ENCODE measurements around the gene ZBTB5. TPM values are rescaled to one million over a fixed set of nuclear protein-coding genes. Genes with fewer than 3 reads are reported as not detected.
"Not testable (repeated sequence)": the region's sequence is repeated elsewhere in the genome, so short reads cannot be mapped to it uniquely, and the experiment has no call there.

The ZBTB5 gene
- polyA plus RNA-seq, 4 donors = 29.5 to 32.0 (median 31.6) TPM

DNA sequence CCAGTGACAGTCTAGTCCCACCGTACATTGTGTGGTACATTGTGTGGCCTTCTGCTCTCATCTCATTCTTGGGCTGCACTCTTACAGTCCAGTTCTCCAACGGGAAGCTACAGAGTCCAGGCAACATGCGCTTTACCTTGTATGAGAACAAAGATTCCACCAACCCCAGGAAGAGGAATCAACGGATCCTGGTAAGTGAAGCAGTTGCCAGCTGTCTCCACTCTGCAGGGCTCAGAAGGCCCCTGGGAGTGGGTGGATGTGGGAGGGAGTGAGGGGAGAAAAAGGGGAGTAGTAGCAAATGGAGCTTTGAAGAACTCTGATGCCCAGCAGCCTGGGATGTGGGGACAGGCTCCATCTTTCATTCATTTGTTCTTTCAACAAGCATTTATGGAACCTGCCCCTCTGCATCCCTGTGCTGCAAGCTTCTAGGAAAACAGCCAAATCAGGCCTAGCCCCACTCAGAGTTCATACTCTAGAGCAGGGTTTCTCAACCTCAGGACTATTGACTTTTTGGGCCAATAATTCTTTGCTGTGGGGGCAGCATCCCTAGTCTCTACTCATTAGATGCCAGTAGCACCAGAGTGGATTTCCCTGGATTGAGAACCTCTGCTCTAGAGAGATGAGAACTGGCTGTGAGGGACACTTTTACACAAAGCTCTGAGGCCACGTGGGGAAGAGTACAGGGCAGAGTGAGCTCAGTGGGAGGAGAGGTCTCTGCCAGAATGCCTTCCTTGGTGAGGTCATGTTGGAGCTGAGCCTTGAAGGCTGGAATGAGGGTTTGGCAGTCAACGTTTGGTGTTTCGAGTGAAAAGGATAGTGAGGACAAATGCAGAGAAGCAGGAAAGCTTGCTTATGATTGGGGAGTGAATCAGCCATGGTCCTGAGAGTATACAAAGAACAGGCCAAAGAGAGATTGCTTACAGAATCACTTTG, 21.6 kb upstream of the ZBTB5 start:
- DNase-seq (ENCODE audit: low read depth in 4 of 4, low spot score in 2 of 4) = no peak

DNA sequence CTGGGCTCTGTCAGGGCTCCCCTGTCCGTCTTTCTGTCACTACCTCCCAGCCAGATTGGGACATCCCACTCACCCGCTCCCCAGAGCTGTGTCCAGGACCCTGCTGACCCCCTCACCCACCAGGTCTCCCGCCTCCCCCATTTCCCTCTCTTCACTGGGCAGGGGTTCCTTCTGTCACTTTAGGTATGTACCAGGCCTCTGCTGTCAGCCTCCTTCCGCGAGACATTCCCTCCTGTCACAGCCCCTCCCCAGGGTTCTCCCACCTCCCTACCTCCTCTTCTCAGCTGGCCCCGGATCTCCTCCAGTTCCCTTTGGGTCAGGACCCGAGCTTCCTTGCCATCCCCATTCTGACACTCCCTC, 21.0 kb upstream of the ZBTB5 start:
- DNase-seq (ENCODE audit: low read depth in 4 of 4, low spot score in 2 of 4) = no peak

DNA sequence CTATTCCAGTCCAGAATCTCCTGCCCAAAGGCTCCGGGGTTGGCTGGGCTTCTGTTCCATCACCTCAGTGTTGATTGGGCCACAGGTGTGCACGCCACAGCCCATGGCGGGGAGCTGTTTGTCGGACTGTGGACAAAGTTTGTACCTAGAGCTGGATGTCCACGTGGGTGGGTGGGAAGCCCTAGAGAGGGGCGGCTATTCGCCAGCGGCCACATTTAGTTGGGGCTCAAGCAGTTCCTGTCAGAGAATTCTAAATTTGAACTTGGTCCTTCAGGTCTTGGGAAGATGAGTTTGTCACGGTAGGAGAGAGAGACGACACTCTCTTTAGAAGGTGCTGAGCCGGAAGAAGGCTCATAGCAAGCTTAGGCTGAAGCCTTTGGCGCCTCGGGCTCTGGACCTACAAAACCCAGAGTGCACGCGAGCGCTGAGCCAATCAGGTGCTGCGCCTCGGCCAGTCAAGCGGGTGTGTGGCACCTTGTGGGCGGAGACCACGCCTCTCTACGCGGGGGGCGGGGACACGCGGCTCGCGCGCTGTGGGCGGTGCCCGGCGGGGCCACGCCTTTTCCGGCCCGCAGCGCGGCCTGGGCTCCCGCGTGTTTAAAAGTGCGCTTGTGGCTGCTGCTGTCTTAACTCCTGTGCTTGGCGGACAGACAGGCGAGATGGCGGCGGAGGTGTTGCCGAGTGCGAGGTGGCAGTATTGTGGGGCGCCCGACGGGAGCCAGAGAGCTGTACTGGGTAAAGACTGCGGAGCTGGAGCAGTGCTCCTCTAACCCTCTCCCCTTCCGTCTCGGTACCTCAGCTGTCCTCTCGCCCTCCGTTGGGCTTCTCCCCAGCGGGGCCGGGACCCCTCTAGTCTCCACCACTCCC, 20.4 kb upstream of the ZBTB5 start, which contains the start of gene POLR1E:
POLR1E (plus strand) TSS at position 560 of the 867 bp plus-strand sequence; CDS start at position 660, 100 bp downstream.
- peak in 2 of 4 donors; percentile 82 to 84 for DNase-seq (ENCODE audit: low read depth in 4 of 4, low spot score in 2 of 4)

DNA sequence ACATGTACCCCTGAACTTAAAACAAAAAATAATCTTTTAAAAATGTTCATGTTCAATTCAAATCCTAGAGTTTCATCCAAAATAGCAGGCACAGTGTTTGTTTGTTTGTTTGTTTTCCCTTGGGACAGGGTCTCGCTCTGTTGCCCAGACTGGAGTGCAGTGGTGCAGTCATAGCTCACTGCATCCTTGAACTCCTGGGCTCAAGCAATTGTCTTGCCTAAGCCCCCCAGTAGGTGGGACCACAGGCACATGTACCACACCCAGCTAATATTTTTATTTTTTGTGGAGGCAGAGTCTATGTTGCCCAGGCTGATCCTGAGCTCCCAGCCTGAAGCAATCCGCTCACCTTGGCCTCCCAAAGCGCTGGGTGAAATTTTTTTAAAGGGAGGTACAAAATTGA, 15.5 kb upstream of the ZBTB5 start:
- no peak for DNase-seq (ENCODE audit: low read depth in 4 of 4, low spot score in 2 of 4)

DNA sequence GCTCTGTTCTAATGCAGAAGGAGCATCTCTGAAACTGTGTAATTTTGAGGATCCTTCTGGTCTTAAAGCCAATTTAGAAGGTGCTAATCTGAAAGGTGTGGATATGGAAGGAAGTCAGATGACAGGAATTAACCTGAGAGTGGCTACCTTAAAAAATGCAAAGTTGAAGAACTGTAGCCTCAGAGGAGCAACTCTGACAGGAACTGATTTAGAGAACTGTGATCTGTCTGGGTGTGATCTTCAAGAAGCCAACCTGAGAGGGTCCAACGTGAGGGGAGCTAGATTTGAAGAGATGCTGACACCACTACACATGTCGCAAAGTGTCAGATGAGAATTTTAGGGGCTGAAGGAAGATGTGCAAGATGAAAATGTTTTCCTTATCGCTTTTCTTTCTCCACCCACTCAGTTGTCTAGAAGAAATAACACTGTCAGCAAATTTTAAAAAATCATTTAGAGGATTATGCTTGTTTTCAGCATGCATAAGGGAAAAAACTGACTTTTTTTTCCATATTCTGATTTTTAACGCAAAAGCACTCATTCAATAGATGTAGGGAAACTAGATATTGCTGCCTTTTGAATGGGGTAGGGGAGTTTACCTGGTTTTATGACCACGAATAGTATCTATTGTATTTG, 12.9 kb upstream of the ZBTB5 start:
- not testable (repeated sequence) for DNase-seq (ENCODE audit: low read depth in 4 of 4, low spot score in 2 of 4)

DNA sequence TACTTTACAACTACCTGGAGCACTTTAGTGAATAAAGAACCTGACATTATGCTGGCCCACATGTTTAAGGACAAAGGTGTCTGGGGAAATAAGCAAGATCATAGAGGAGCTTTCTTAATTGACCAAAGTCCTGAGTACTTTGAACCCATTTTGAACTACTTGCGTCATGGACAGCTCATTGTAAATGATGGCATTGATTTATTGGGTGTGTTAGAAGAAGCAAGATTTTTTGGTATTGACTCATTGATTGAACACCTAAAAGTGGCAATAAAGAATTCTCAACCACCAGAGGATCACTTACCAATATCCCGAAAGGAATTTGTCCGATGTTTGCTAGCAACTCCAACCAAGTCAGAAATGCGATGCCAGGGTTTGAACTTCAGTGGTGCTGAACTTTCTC, 12.2 kb upstream of the ZBTB5 start:
- DNase-seq (ENCODE audit: low read depth in 4 of 4, low spot score in 2 of 4) = not testable (repeated sequence)

DNA sequence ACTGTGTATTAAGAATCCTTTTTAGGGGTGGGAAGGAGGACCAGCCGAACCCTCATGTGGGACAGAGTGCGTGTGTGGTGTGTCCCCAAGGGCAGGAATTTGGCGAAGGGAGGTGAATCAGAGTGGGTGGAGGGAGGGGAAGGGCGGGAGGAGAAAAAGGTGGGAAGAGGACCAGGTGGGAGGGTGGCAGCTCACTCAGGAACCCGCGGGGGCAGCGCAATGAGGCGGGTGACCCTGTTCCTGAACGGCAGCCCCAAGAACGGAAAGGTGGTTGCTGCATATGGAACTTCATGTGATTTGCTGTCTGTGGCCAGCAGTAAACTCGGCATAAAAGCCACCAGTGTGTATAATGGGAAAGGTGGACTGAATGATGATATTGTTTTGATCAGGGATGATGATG, 11.7 kb upstream of the ZBTB5 start:
- DNase-seq (ENCODE audit: low read depth in 4 of 4, low spot score in 2 of 4) = no peak

DNA sequence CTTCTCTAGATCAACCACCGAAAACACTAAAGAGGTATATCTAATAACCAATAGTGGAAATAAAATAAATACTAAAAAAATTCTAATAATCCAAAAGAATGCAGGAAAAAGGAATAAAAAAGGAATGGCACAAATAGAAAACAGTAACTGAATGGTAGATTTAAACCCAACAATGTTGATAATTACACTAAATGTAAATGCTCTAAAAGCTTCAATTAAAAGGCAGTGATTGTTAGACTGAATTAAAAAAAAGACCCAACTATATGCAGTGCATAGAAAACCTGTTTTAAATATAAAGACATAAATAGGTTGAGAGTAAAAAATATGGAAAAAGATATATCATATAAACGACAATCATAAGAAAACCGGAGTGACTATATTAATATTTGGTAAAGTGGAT, 9.2 kb upstream of the ZBTB5 start:
- DNase-seq (ENCODE audit: low read depth in 4 of 4, low spot score in 2 of 4) = no peak

DNA sequence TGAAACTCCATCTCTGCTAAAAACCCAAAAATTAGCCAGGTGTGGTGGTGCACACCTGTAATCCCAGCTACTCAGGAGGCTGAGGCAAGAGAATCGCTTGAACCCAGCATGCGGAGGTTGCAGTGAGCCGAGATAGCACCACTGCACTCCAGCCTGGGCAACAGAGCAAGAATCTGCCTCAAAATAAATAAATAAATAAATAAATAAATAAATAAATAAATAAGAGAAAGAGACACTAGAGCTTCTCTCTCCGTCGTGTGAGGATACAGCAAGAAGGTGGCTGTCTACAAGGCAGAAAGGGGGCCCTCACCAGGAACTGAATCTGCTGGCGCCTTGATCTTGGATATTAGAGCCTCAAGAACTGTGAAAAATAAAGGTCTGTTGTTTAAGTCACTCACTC, 8.7 kb upstream of the ZBTB5 start:
- not testable (repeated sequence) for DNase-seq (ENCODE audit: low read depth in 4 of 4, low spot score in 2 of 4)

DNA sequence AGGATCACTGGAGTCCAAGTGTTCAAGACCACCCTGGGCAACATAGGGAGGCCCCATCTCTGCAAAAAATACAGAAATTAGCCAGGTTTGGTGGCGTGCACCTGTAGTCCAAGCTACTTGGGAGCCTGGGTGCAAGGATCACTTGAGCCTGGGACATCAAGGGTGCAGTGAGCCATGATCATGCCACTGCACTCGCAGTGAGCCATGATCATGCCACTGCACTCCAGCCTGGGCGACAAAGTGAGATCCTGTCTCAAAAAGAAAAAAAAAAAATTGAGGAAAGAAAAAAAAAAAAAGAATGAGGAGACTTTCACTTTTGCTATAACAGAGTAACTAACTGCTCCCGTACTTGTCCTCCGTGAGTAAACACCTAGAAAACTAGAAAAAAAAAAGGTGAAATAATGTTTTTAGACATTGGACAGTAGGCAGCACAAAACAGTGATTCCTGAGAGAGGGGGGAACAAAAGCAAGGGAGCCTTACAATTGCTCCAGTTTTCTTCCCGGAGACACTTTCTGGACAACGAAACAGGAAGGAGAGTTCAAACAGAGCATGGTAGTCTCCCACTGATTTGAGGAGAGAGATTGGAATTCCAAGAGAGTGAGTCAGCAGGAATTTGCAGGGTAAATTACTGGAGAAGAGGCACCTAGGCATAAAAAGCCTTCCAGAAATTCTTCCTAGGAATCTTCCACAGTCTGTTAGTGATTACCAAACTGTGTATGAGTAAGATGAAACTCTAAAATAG, 6.9 kb upstream of the ZBTB5 start:
- peak in 2 of 4 donors; percentile 53 to 59 for DNase-seq (ENCODE audit: low read depth in 4 of 4, low spot score in 2 of 4)

DNA sequence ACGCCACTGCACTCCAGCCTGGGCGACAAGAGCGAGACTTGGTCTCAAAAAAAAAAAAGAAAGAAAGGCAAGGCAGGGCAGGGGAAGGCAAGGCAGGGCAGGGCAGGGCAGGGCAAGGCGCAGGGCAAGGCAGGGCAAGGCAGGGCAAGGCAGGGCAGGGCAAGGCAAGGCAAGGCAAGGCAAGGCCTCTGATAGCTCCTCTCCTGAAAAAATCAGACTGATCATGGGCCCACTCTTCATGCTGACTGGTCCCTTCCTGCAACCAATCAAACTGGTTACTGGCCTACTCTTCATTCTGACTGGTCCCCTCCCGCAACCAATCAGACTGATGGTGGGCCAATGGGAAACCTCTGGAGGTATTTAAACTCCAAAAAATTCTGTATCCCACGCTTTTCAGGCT, 3.4 kb upstream of the ZBTB5 start:
- no peak for DNase-seq (ENCODE audit: low read depth in 4 of 4, low spot score in 2 of 4)

DNA sequence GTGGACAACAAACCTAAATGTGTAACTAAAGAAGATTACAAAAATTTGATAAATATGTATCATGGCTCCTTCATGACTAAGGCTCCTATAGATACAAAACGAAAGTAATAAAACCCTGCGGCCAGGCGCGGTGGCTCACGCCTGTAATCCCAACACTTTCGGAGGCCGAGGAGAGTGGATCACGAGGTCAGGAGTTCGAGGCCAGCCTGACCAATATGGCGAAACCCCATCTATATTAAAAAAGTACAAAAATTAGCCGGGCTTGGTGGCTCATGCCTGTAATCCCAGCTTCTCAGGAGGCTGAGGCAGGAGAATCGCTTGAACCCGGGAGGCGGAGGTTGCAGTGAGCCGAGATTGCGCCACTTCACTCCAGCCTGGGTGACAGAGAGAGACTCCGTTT, 2.3 kb upstream of the ZBTB5 start:
- DNase-seq (ENCODE audit: low read depth in 4 of 4, low spot score in 2 of 4) = not testable (repeated sequence)

DNA sequence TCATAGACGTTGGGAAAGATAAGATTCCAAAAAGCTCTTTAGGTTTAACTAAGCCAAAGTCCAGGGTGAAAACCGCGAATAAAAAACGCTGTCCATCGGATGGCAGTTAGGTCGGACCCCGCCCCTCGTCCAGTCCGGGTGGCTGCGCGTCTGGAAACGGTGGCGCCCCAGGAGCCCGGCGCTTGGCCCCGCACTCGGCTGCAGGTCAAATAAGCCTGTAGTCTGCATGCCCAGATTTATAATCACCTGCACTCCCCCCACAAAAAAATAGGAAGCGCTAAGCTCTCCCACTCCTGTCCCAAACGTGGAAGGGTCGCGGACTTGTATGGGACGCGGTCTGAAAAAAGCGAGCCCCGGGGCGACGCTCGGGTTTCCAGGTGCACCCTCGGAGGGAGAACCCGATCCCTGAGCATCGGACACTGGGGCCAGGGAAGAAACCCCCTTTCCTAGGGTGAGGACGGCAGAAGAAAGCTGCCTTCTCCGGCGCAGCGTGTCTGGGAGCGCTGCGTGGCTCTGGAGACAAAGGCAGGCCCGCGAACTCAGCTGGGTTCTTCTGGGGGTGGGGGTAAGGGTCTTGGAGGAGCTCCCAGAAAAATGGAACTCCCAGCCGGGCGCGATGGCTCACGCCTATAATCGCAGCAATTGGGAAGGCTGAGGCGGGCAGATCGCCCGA, 923 bp upstream of the ZBTB5 start:
- peak in 2 of 4 donors; percentile 72 to 73 for DNase-seq (ENCODE audit: low read depth in 4 of 4, low spot score in 2 of 4)

DNA sequence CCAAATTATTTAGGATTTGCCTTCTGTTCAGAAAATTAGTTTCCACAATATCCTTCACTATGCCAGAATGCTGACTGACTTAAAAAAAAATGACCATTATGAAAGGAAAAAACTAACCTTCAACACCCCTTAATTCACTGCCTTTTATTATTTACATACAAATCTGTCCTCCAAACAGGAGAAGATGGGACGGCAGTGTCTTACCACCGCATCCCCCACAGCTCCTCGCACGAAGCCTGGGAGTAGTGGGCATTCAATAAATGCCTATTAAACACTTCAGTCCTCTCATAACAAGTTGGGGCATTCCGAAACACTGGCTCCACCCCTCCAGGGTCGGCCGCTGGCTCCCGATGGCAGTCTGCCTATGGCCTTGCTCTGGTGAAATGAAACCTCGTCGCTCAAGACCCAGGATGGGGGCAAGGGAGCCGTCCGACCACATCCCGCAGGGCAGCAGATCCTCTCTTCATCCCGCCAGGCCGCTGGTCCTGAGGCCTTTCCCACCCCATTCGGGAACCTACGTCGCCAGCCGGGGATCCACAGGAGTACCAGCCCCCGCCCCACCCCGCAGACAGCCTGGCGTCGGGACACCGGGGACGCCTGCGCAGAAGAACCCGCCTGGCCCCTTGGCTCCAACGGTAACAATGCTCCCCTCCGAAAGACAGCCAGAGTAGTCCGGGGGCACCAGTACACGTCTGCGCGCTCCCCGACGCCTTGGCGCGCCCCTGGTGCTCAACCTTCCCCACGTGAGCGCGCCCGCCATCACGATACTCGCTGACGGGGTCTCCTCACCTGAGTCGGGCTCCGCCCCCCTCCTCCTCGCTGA, 613 bp downstream of the ZBTB5 start:
- DNase-seq (ENCODE audit: low read depth in 4 of 4, low spot score in 2 of 4) = peak in 2 of 4 donors; percentile 50 to 68

DNA sequence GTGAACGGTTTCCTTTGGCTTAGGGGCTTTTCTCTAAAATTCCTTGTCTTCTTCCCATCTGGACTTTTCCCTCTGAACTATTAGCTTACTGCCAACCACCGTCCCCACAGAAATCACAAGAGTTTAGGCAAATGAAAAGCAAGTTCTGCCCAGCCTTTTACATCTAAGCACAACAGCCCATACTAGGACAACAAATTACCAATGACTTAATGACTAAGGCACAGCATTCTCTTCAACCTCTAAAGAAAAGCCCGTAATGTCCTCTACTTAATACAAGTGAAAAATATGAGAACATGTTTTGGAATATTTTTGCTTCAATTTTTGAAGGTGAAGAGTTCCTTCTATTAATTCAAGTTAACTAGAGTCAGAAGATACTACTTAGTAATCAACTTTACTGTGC, 1.2 kb downstream of the ZBTB5 start:
- DNase-seq (ENCODE audit: low read depth in 4 of 4, low spot score in 2 of 4) = no peak

DNA sequence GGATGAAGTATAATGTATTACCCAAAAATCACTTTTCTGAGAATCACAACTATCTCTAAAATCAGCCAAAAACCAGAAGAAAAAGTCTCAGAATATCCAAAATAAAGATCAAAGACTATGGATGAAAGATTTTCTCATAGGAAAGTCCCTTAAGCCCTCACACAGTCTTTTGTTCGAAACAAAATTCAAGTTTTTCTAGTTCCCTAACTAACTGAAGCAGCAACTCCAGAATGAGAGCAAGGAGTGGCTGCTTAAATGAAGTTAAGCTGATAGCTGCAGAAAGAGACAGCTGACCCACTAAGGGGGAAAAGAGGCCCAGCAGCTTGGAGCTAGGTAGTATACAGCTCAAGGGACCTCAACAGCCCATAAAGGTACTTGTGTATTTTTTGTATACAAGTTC, 8.4 kb downstream of the ZBTB5 start:
- no peak for DNase-seq (ENCODE audit: low read depth in 4 of 4, low spot score in 2 of 4)

DNA sequence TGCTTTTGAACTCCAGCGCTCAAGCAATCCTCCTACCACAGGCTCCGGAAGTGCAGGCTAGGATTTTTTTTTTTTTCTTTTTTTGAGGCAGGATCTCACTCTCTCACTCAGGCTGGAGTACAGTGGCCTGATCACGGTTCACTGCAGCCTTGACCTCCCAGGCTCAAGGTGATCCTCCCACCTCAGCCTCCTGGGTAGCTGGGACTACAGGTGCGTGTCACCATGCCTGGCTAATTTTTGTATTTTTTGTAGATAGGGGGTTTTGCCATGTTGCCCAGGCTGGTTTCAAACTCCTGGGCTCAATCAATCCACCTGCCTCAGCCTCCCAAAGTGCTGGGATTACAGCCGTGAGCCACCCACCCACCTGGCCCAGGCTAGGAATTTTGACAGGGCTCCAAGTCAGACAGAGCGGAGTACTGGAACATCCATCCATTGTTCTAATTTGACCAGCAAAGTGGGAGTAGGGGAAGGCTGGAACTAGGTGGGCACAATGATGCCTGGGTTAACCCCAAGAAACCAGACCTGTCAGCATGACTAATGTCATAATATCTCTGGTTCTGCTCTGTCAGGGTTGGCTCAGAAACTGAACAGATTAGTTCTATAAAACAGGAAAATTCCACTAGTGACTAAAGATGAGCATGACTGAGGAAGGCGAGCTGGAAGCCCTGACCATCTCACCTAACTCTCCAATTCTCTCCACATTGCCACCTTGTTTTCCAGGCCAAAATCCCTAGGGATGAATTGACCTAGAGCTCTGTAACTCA, 9.2 kb downstream of the ZBTB5 start:
- no peak for DNase-seq (ENCODE audit: low read depth in 4 of 4, low spot score in 2 of 4)

DNA sequence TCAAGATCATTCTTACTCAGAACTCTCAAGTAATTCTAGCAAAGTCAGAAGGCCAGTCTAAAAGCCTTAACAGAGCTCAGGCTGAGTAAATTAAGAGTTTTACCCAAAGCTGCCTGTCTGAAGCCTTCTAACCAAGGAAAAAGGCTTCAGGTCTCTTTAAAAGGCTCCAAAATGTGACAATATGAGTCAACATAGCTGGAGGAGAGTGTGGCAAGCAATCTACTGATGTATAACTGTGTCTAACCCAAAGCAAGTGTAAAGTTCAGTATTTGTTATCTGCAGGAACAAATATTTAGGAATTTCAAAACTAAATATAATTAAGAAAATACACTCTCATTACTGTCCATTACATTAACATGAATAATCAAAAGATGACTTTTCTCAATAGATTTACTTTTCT, 11.0 kb downstream of the ZBTB5 start:
- no peak for DNase-seq (ENCODE audit: low read depth in 4 of 4, low spot score in 2 of 4)
